OCI-LY7 (cell line): ENCODE results near the gene PCDHA9. TPM values are rescaled to one million over a fixed set of nuclear protein-coding genes. Genes with fewer than 3 reads are reported as not detected.
"Not testable (repeated sequence)": the region's sequence is repeated elsewhere in the genome, so short reads cannot be mapped to it uniquely, and the experiment has no call there.

Experiments
- BruUV-seq: library from RNA; stranded (reverse); fragments of 400-500 nt; replicated peaks from 2 replicates; lab custom pipeline; 2021; lab: Mats Ljungman, UMichigan
- CTCF ChIA-PET: fragments of 300-600 bp; sonication (Branson Sonifier 250); formaldehyde crosslinking; loops from one replicate; lab custom pipeline; 2022; ENCODE audit warnings: antibody characterized with exemption; ENCODE audit not compliant: unreplicated experiment; lab: Charles Lee
- POLR2A ChIA-PET: fragments of 300-600 bp; sonication (Branson Sonifier 250); formaldehyde crosslinking; loops from one replicate; lab custom pipeline; 2022; ENCODE audit warnings: antibody characterized with exemption; lab: Charles Lee
- DNase-seq: peaks from one replicate; pipeline ENCODE4 v3.0.0-alpha.2; 2015; ENCODE audit warnings: low spot score
- H2AFZ ChIP-seq: fragments of 200-600 bp; sonication (generic), shearing (Covaris generic); 2 replicates; pipeline ENCODE4 v1.6.1; 2014; ENCODE audit warnings: mild to moderate bottlenecking, antibody characterized with exemption, low read length, moderate library complexity
- H3K27ac ChIP-seq: fragments of 200-600 bp; sonication (generic); 2 replicates; pipeline ENCODE4 v1.5.1; 2014; ENCODE audit warnings: mixed run types, low read depth, mild to moderate bottlenecking, moderate library complexity, low read length, inconsistent platforms; ENCODE audit not compliant: poor library complexity, severe bottlenecking
- H3K36me3 ChIP-seq: fragments of 200-600 bp; sonication (generic); 2 replicates; pipeline ENCODE4 v1.6.1; 2014; ENCODE audit warnings: mild to moderate bottlenecking, antibody characterized with exemption, low read length, moderate library complexity, mixed read lengths; ENCODE audit not compliant: insufficient read depth
- H3K4me1 ChIP-seq: fragments of 200-600 bp; sonication (generic); 2 replicates; pipeline ENCODE4 v1.5.1; 2014; ENCODE audit warnings: mild to moderate bottlenecking, low read length; ENCODE audit not compliant: insufficient read depth, poor library complexity, severe bottlenecking
- H3K4me2 ChIP-seq: fragments of 200-600 bp; sonication (generic); 2 replicates; pipeline ENCODE4 v1.6.1; 2014; ENCODE audit warnings: mild to moderate bottlenecking, low read length
- H3K4me3 ChIP-seq: fragments of 200-600 bp; sonication (generic); 2 replicates; pipeline ENCODE4 v1.5.1; 2014; ENCODE audit warnings: mild to moderate bottlenecking, low read depth, low read length; ENCODE audit not compliant: poor library complexity, severe bottlenecking
- H3K79me2 ChIP-seq: fragments of 200-600 bp; sonication (generic); 2 replicates; pipeline ENCODE4 v1.6.1; 2016; ENCODE audit warnings: low read depth, mild to moderate bottlenecking, low read length, moderate library complexity, mixed read lengths; ENCODE audit not compliant: insufficient read depth
- H3K9me2 ChIP-seq: fragments of 200-600 bp; sonication (generic); 2 replicates; pipeline ENCODE4 v1.6.1; 2016; ENCODE audit warnings: mild to moderate bottlenecking, low read length, mixed read lengths; ENCODE audit not compliant: insufficient read depth
- H3K9me3 ChIP-seq: fragments of 200-600 bp; sonication (generic); 2 replicates; pipeline ENCODE4 v1.6.1; 2014; ENCODE audit warnings: mild to moderate bottlenecking, mixed run types, low read length, mixed read lengths
- H4K20me1 ChIP-seq: fragments of 200-600 bp; sonication (generic); 2 replicates; pipeline ENCODE4 v1.6.1; 2014; ENCODE audit warnings: mild to moderate bottlenecking, antibody characterized with exemption, low read length, moderate library complexity, mixed read lengths; ENCODE audit not compliant: insufficient read depth
- EZH2phosphoT487 ChIP-seq: fragments of 200-600 bp; sonication (generic); IDR thresholded peaks from 2 replicates; pipeline ENCODE4 v1.6.1; 2018; ENCODE audit warnings: low read depth, borderline replicate concordance, mild to moderate bottlenecking, mixed run types, antibody characterized with exemption, low read length, moderate library complexity, mixed read lengths
- intact Hi-C: fragments of 100-400 bp; cut with micrococcal nuclease; formaldehyde crosslinking; loops from one replicate; pipeline ENCODE4 v1.10.0; 2022; ENCODE audit not compliant: unreplicated experiment
- total RNA-seq, 2 experiments: library from RNA; depleted of rRNA in 1 of 2; stranded (reverse); fragments of >200 nt in 1 of 2; shearing (Covaris generic) in 1 of 2; gene quantifications; 2 replicates each; pipeline ENCODE4 v1.2.3, GENCODE V29; 2014 to 2022
- TF ChIP-seq, protein P1 (sequence below): fragments of 200-600 bp; sonication (generic); conservative IDR thresholded peaks from 2 replicates; pipeline ENCODE4 v1.5.1; 2014; ENCODE audit warnings: mild to moderate bottlenecking, antibody characterized with exemption, low read length, moderate library complexity, mixed read lengths

The PCDHA9 gene
- total RNA-seq, 2 experiments from 2014 or later, result not detected

DNA sequence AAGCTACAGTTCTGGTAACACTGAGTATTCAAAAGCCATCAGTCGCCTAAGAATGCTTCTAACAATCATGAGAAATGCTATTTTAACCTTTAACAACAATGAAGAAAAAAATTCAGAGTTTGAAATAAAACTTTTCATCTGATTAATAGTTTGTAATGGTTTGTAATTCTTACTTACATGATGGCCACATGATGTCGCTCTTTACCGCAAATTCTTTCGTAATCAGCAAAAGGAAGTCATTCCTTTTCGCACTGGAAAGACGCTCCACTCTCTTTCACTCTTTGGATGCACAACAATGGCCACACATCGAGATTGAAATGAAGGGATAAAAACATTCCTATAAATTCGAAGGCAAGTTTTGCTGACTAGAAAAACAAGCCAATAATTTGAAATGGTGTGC lies 14.2 kb upstream of the PCDHA9 start, which contains the start of gene PCDHA7:
TSS of gene PCDHA7 (plus strand) at position 277 of the 400 bp plus-strand sequence. CDS start at position 392, 115 bp downstream.
- no peak within 1 kb of the TSS for H3K4me3 ChIP-seq
- H2AFZ ChIP-seq, result no peak within 1 kb of the TSS
- no peaks in the 10 kb centered on the region for H3K9me3 ChIP-seq
- H3K4me1 ChIP-seq, result no peaks in the 10 kb centered on the region
- no peak within 1 kb of the TSS for H3K4me2 ChIP-seq
- H4K20me1 ChIP-seq, result no peaks in the 10 kb centered on the region
- BruUV-seq, result no TSS peak
- ChIA-PET POLR2A (no interaction called here), CTCF (no interaction called here)
- no peak for DNase-seq
- no peaks in the 10 kb centered on the region for H3K36me3 ChIP-seq
- intact Hi-C loops, result no loop called here
- TF ChIP-seq, protein P1, sequence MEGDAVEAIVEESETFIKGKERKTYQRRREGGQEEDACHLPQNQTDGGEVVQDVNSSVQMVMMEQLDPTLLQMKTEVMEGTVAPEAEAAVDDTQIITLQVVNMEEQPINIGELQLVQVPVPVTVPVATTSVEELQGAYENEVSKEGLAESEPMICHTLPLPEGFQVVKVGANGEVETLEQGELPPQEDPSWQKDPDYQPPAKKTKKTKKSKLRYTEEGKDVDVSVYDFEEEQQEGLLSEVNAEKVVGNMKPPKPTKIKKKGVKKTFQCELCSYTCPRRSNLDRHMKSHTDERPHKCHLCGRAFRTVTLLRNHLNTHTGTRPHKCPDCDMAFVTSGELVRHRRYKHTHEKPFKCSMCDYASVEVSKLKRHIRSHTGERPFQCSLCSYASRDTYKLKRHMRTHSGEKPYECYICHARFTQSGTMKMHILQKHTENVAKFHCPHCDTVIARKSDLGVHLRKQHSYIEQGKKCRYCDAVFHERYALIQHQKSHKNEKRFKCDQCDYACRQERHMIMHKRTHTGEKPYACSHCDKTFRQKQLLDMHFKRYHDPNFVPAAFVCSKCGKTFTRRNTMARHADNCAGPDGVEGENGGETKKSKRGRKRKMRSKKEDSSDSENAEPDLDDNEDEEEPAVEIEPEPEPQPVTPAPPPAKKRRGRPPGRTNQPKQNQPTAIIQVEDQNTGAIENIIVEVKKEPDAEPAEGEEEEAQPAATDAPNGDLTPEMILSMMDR, result peak; percentile 62
- no peak for TF ChIP-seq EZH2phosphoT487
- no peaks in the 10 kb centered on the region for H3K79me2 ChIP-seq
- no peak within 1 kb of the TSS for H3K27ac ChIP-seq
- H3K9me2 ChIP-seq, result no peaks in the 10 kb centered on the region

DNA sequence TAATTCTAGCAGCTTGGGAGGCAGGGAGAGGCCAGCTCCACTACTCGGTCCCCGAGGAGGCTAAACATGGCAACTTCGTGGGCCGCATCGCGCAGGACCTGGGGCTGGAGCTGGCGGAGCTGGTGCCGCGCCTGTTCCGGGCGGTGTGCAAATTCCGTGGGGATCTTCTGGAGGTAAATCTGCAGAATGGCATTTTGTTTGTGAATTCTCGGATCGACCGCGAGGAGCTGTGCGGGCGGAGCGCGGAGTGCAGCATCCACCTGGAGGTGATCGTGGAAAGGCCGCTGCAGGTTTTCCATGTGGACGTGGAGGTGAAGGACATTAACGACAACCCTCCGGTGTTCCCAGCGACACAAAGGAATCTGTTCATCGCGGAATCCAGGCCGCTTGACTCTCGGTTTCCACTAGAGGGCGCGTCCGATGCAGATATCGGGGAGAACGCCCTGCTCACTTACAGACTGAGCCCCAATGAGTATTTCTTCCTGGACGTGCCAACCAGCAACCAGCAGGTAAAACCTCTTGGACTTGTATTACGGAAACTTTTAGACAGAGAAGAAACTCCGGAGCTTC lies 13.7 kb upstream of the PCDHA9 start:
- H3K36me3 ChIP-seq, H3K9me3 ChIP-seq, H3K79me2 ChIP-seq, DNase-seq, CTCF ChIA-PET, intact Hi-C loops, H3K4me2 ChIP-seq, H4K20me1 ChIP-seq, H3K4me3 ChIP-seq, BruUV-seq, H3K9me2 ChIP-seq, H3K4me1 ChIP-seq, H3K27ac ChIP-seq, H2AFZ ChIP-seq, POLR2A ChIA-PET: not testable (repeated sequence)

DNA sequence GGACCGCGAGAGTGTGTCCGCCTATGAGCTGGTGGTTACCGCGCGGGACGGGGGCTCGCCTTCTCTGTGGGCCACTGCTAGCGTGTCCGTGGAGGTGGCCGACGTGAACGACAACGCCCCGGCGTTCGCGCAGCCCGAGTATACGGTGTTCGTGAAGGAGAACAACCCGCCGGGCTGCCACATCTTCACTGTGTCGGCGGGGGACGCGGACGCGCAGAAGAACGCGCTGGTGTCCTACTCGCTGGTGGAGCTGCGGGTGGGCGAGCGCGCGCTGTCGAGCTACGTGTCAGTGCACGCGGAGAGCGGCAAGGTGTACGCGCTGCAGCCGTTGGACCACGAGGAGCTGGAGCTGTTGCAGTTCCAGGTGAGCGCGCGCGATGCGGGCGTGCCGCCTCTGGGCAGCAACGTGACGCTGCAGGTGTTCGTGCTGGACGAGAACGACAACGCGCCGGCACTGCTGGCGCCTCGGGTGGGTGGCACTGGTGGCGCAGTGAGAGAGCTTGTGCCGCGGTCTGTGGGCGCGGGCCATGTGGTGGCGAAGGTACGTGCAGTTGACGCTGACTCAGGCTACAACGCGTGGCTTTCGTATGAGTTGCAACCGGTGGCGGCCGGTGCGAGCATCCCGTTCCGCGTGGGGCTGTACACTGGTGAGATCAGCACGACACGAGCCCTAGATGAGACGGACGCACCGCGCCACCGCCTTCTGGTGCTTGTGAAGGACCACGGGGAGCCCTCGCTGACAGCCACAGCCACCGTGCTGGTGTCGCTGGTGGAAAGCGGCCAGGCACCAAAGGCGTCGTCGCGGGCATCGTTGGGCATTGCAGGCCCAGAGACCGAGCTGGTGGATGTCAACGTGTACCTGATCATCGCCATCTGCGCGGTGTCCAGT lies 12.3 kb upstream of the PCDHA9 start:
- TF ChIP-seq, protein P1, result no peak
- no peak for TF ChIP-seq EZH2phosphoT487
- CTCF ChIA-PET, result no interaction called here
- Histone ChIP-seq H3K4me1 (no peaks in the 10 kb centered on the region), H3K9me2 (no peaks in the 10 kb centered on the region), H3K9me3 (no peaks in the 10 kb centered on the region), H2AFZ (no peak overlapping the region), H3K4me2 (no peak overlapping the region), H4K20me1 (no peaks in the 10 kb centered on the region), H3K4me3 (no peak overlapping the region), H3K79me2 (no peaks in the 10 kb centered on the region), H3K36me3 (no peaks in the 10 kb centered on the region), H3K27ac (no peak overlapping the region)
- POLR2A ChIA-PET, result no interaction called here
- intact Hi-C loops, result no loop called here
- BruUV-seq, result no TSS peak
- DNase-seq, result no peak
